Suprapubic skin (tissue), 4 donors: Measurements from ENCODE around the gene OR1J4.
"Not testable (repeated sequence)": the region's sequence is repeated elsewhere in the genome, so short reads cannot be mapped to it uniquely, and the experiment has no call there.

Experiments used
- EP300 ChIP-seq: sonication (generic); formaldehyde crosslinking; IDR thresholded peaks from one replicate; pipeline ENCODE4 v1.6.1; 2017; ENCODE audit warnings: antibody characterized with exemption
- POLR2A ChIP-seq, 2 donors: fragments of 450-650 bp; IDR thresholded peaks; one replicate each; pipeline ENCODE4 v1.6.1; 2017; ENCODE audit warnings: antibody characterized with exemption in 2 of 2, mild to moderate bottlenecking in 2 of 2, moderate library complexity in 2 of 2
- POLR2AphosphoS5 ChIP-seq, 3 donors: sonication (generic); formaldehyde crosslinking; IDR thresholded peaks; one replicate each; pipeline ENCODE4 v1.6.1; 2017; ENCODE audit warnings: antibody characterized with exemption in 3 of 3
- TF ChIP-seq, protein P1 (sequence below), 2 donors: fragments of 200-600 bp in 1 of 2; fragments of 450-650 bp in 1 of 2; sonication (generic) in 1 of 2; IDR thresholded peaks; one replicate each; pipeline ENCODE4 v1.5.1; 2016 to 2019; ENCODE audit warnings: antibody characterized with exemption in 2 of 2, mild to moderate bottlenecking in 1 of 2, moderate library complexity in 1 of 2

DNA sequence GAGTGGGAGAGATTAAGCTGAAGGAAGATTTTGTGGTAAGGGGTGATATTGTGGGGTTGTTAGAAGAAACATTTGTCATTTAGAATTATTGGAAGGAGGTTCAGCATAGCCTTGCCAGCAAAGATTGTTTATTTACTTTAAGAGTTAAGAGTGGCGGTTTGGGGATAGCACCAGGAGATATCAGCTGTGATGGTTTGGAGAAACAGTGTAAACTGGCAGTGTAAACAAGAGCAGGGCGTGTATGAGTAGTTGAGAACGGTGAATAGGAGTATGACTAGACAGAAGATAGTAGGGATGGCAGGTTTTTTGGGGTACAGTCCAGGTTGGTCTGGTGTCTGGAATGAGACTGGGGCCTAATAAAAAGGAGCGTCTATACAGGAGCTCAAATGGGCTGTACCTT, 12.2 kb downstream of the OR1J4 start:
- TF ChIP-seq, protein P1, sequence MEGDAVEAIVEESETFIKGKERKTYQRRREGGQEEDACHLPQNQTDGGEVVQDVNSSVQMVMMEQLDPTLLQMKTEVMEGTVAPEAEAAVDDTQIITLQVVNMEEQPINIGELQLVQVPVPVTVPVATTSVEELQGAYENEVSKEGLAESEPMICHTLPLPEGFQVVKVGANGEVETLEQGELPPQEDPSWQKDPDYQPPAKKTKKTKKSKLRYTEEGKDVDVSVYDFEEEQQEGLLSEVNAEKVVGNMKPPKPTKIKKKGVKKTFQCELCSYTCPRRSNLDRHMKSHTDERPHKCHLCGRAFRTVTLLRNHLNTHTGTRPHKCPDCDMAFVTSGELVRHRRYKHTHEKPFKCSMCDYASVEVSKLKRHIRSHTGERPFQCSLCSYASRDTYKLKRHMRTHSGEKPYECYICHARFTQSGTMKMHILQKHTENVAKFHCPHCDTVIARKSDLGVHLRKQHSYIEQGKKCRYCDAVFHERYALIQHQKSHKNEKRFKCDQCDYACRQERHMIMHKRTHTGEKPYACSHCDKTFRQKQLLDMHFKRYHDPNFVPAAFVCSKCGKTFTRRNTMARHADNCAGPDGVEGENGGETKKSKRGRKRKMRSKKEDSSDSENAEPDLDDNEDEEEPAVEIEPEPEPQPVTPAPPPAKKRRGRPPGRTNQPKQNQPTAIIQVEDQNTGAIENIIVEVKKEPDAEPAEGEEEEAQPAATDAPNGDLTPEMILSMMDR (IDR thresholded peaks at IDR 0.05): not testable (repeated sequence)
- not testable (repeated sequence) for TF ChIP-seq POLR2A (IDR thresholded peaks at IDR 0.05); EP300; POLR2AphosphoS5 (IDR thresholded peaks at IDR 0.05)
